ENCODE results near the gene CST9. TPM values are rescaled to one million over a fixed set of nuclear protein-coding genes. Genes with fewer than 3 reads are reported as not detected.

The CST9 gene
- total RNA-seq, 4 donors from 2014 or later: not detected

GRCh38 chr20:23628402-23629016, 22.8 kb upstream of the CST9 start:
- H3K27ac ChIP-seq: peak overlapping the region in 2 of 4 donors; percentile 69 to 73
- H3K4me1 ChIP-seq: peaks cover 0 to 28% (median 0%) of the 10 kb centered on the region in 4 donors
- TF ChIP-seq CTCF (IDR thresholded peaks at IDR 0.05): no peak
- no peak for TF ChIP-seq POLR2A (IDR thresholded peaks at IDR 0.05)
- H3K9me3 ChIP-seq: no peaks in the 10 kb centered on the region
- no peak overlapping the region for H3K4me3 ChIP-seq
- DNase-seq: no peak
- no peaks in the 10 kb centered on the region for H3K27me3 ChIP-seq
- H3K36me3 ChIP-seq: peaks cover 0 to 17% (median 0%) of the 10 kb centered on the region in 3 donors

GRCh38 chr20:23627501-23627900, 21.8 kb upstream of the CST9 start:
- TF ChIP-seq CTCF (IDR thresholded peaks at IDR 0.05) (no peak), POLR2A (IDR thresholded peaks at IDR 0.05) (no peak)
- Histone ChIP-seq H3K27me3 (no peaks in the 10 kb centered on the region), H3K4me3 (no peak overlapping the region), H3K9me3 (no peaks in the 10 kb centered on the region), H3K4me1 (peaks cover 0 to 36% (median 0%) of the 10 kb centered on the region in 4 donors), H3K27ac (no peak overlapping the region), H3K36me3 (peaks cover 0 to 8% (median 0%) of the 10 kb centered on the region in 3 donors)
- no peak for DNase-seq

- DNase-seq: no peak
- no peaks in the 10 kb centered on the region for H3K36me3 ChIP-seq
- H3K27me3 ChIP-seq: no peaks in the 10 kb centered on the region
- H3K9me3 ChIP-seq: no peaks in the 10 kb centered on the region
- H3K4me3 ChIP-seq: no peak overlapping the region
- H3K27ac ChIP-seq: no peak overlapping the region
- H3K4me1 ChIP-seq: peaks cover 0 to 44% (median 0%) of the 10 kb centered on the region in 4 donors
- TF ChIP-seq POLR2A (IDR thresholded peaks at IDR 0.05) (no peak), CTCF (IDR thresholded peaks at IDR 0.05) (no peak)
These were observed 20.4 kb upstream of the CST9 start for GRCh38 chr20:23626040-23626620.

- peaks cover 0 to 43% (median 0%) of the 10 kb centered on the region in 4 donors for H3K4me1 ChIP-seq
- H3K27ac ChIP-seq: no peak overlapping the region
- no peaks in the 10 kb centered on the region for H3K27me3 ChIP-seq
- H3K9me3 ChIP-seq: no peaks in the 10 kb centered on the region
- TF ChIP-seq CTCF (IDR thresholded peaks at IDR 0.05) (no peak), POLR2A (IDR thresholded peaks at IDR 0.05) (no peak)
- no peaks in the 10 kb centered on the region for H3K36me3 ChIP-seq
- H3K4me3 ChIP-seq: no peak overlapping the region
- DNase-seq: no peak
These were observed 19.7 kb upstream of the CST9 start for GRCh38 chr20:23625236-23625964.

- H3K4me1 ChIP-seq: peaks cover 0 to 32% (median 0%) of the 10 kb centered on the region in 4 donors
- H3K36me3 ChIP-seq: no peaks in the 10 kb centered on the region
- no peak overlapping the region for H3K4me3 ChIP-seq
- TF ChIP-seq POLR2A (IDR thresholded peaks at IDR 0.05): no peak
- no peak for TF ChIP-seq CTCF (IDR thresholded peaks at IDR 0.05)
- no peaks in the 10 kb centered on the region for H3K27me3 ChIP-seq
- no peak for DNase-seq
- no peaks in the 10 kb centered on the region for H3K9me3 ChIP-seq
- H3K27ac ChIP-seq: peak overlapping the region in 1 of 4 donors; percentile 88
These were observed 18.6 kb upstream of the CST9 start for GRCh38 chr20:23624324-23624691.
